Measurements from ENCODE around the gene SYT7.

SYT7 gene

GRCh38 chr11:61585115-61585514 lies 4.2 kb upstream of the SYT7 start:
- H3K4me1 ChIP-seq: no peaks in the 10 kb centered on the region
- in situ Hi-C loops (cut with MboI; ENCODE audit: low sequenced_read_pairs): no loop called here
- no peaks in the 10 kb centered on the region for H3K9me3 ChIP-seq
- no peaks in the 10 kb centered on the region for H3K36me3 ChIP-seq (replicated peaks)
- peaks cover 26% of the 10 kb centered on the region for H3K27me3 ChIP-seq (ENCODE audit: low read depth)
- DNase-seq (ENCODE audit: low spot score in 2 of 2): no peak
- H3K4me3 ChIP-seq: no peak overlapping the region

- Histone ChIP-seq H3K36me3 (replicated peaks) (no peaks in the 10 kb centered on the region), H3K9me3 (no peaks in the 10 kb centered on the region), H3K4me1 (no peaks in the 10 kb centered on the region), H3K4me3 (no peak overlapping the region), H3K27me3 (ENCODE audit: low read depth) (peaks cover 40% of the 10 kb centered on the region)
- in situ Hi-C loops (cut with MboI; ENCODE audit: low sequenced_read_pairs): no loop called here
- no peak for DNase-seq (ENCODE audit: low spot score in 2 of 2)
Observed at GRCh38 chr11:61581931-61582330, 1.1 kb upstream of the SYT7 start.

GRCh38 chr11:61580271-61580888 lies 496 bp downstream of the SYT7 start:
- H3K36me3 ChIP-seq (replicated peaks): no peaks in the 10 kb centered on the region
- in situ Hi-C loops (cut with MboI; ENCODE audit: low sequenced_read_pairs): no loop called here
- H3K4me3 ChIP-seq: peak overlapping the region; percentile 22
- DNase-seq (ENCODE audit: low spot score in 2 of 2): peak in 1 of 2 experiments; percentile 20
- H3K4me1 ChIP-seq: no peaks in the 10 kb centered on the region
- peaks cover 39% of the 10 kb centered on the region for H3K27me3 ChIP-seq (ENCODE audit: low read depth)
- H3K9me3 ChIP-seq: no peaks in the 10 kb centered on the region

- Histone ChIP-seq H3K4me3 (no peak overlapping the region), H3K27me3 (ENCODE audit: low read depth) (peaks cover 43% of the 10 kb centered on the region), H3K4me1 (no peaks in the 10 kb centered on the region), H3K36me3 (replicated peaks) (no peaks in the 10 kb centered on the region), H3K9me3 (no peaks in the 10 kb centered on the region)
- in situ Hi-C loops (cut with MboI; ENCODE audit: low sequenced_read_pairs): no loop called here
- DNase-seq (ENCODE audit: low spot score in 2 of 2): no peak
Observed at GRCh38 chr11:61579676-61580270, 1.1 kb downstream of the SYT7 start.

GRCh38 chr11:61578819-61579675 lies 1.8 kb downstream of the SYT7 start:
- no peaks in the 10 kb centered on the region for H3K4me1 ChIP-seq
- no peak for DNase-seq (ENCODE audit: low spot score in 2 of 2)
- in situ Hi-C loops (cut with MboI; ENCODE audit: low sequenced_read_pairs): no loop called here
- no peak overlapping the region for H3K4me3 ChIP-seq
- peaks cover 50% of the 10 kb centered on the region for H3K27me3 ChIP-seq (ENCODE audit: low read depth)
- H3K9me3 ChIP-seq: no peaks in the 10 kb centered on the region
- H3K36me3 ChIP-seq (replicated peaks): no peaks in the 10 kb centered on the region

- Histone ChIP-seq H3K4me1 (no peaks in the 10 kb centered on the region), H3K9me3 (no peaks in the 10 kb centered on the region), H3K27me3 (ENCODE audit: low read depth) (peaks cover 46% of the 10 kb centered on the region), H3K4me3 (no peak overlapping the region), H3K36me3 (replicated peaks) (no peaks in the 10 kb centered on the region)
- in situ Hi-C loops (cut with MboI; ENCODE audit: low sequenced_read_pairs): no loop called here
- DNase-seq (ENCODE audit: low spot score in 2 of 2): no peak
Observed at GRCh38 chr11:61577383-61578118, 3.3 kb downstream of the SYT7 start.

GRCh38 chr11:61575886-61576861 lies 4.7 kb downstream of the SYT7 start:
- H3K27me3 ChIP-seq (ENCODE audit: low read depth): peaks cover 48% of the 10 kb centered on the region
- no peaks in the 10 kb centered on the region for H3K4me1 ChIP-seq
- H3K9me3 ChIP-seq: no peaks in the 10 kb centered on the region
- H3K4me3 ChIP-seq: no peak overlapping the region
- H3K36me3 ChIP-seq (replicated peaks): no peaks in the 10 kb centered on the region
- in situ Hi-C loops (cut with MboI; ENCODE audit: low sequenced_read_pairs): no loop called here
- no peak for DNase-seq (ENCODE audit: low spot score in 2 of 2)

GRCh38 chr11:61574611-61575010 lies 6.3 kb downstream of the SYT7 start:
- Histone ChIP-seq H3K4me3 (no peak overlapping the region), H3K36me3 (replicated peaks) (no peaks in the 10 kb centered on the region), H3K9me3 (no peaks in the 10 kb centered on the region), H3K27me3 (ENCODE audit: low read depth) (peaks cover 50% of the 10 kb centered on the region), H3K4me1 (no peaks in the 10 kb centered on the region)
- in situ Hi-C loops (cut with MboI; ENCODE audit: low sequenced_read_pairs): no loop called here
- no peak for DNase-seq (ENCODE audit: low spot score in 2 of 2)

- no peak for DNase-seq (ENCODE audit: low spot score in 2 of 2)
- Histone ChIP-seq H3K27me3 (ENCODE audit: low read depth) (peaks cover 44% of the 10 kb centered on the region), H3K9me3 (no peaks in the 10 kb centered on the region), H3K4me3 (no peak overlapping the region), H3K4me1 (no peaks in the 10 kb centered on the region), H3K36me3 (replicated peaks) (no peaks in the 10 kb centered on the region)
- in situ Hi-C loops (cut with MboI; ENCODE audit: low sequenced_read_pairs): no loop called here
Observed at GRCh38 chr11:61572913-61573312, 8.0 kb downstream of the SYT7 start.

GRCh38 chr11:61571869-61572268 lies 9.0 kb downstream of the SYT7 start:
- Histone ChIP-seq H3K4me3 (no peak overlapping the region), H3K9me3 (no peaks in the 10 kb centered on the region), H3K4me1 (no peaks in the 10 kb centered on the region), H3K36me3 (replicated peaks) (no peaks in the 10 kb centered on the region), H3K27me3 (ENCODE audit: low read depth) (peaks cover 48% of the 10 kb centered on the region)
- in situ Hi-C loops (cut with MboI; ENCODE audit: low sequenced_read_pairs): no loop called here
- no peak for DNase-seq (ENCODE audit: low spot score in 2 of 2)

- no peaks in the 10 kb centered on the region for H3K9me3 ChIP-seq
- in situ Hi-C loops (cut with MboI; ENCODE audit: low sequenced_read_pairs): no loop called here
- peaks cover 48% of the 10 kb centered on the region for H3K27me3 ChIP-seq (ENCODE audit: low read depth)
- H3K36me3 ChIP-seq (replicated peaks): no peaks in the 10 kb centered on the region
- H3K4me3 ChIP-seq: no peak overlapping the region
- H3K4me1 ChIP-seq: no peaks in the 10 kb centered on the region
- no peak for DNase-seq (ENCODE audit: low spot score in 2 of 2)
Observed at GRCh38 chr11:61571337-61571736, 9.5 kb downstream of the SYT7 start.

- Histone ChIP-seq H3K9me3 (no peaks in the 10 kb centered on the region), H3K4me3 (no peak overlapping the region), H3K4me1 (no peaks in the 10 kb centered on the region), H3K36me3 (replicated peaks) (no peaks in the 10 kb centered on the region), H3K27me3 (ENCODE audit: low read depth) (peaks cover 41% of the 10 kb centered on the region)
- DNase-seq (ENCODE audit: low spot score in 2 of 2): no peak
- in situ Hi-C loops (cut with MboI; ENCODE audit: low sequenced_read_pairs): no loop called here
Observed at GRCh38 chr11:61569701-61570100, 11.2 kb downstream of the SYT7 start.

- H3K36me3 ChIP-seq (replicated peaks): no peaks in the 10 kb centered on the region
- H3K4me1 ChIP-seq: no peaks in the 10 kb centered on the region
- DNase-seq (ENCODE audit: low spot score in 2 of 2): no peak
- peaks cover 37% of the 10 kb centered on the region for H3K27me3 ChIP-seq (ENCODE audit: low read depth)
- in situ Hi-C loops (cut with MboI; ENCODE audit: low sequenced_read_pairs): no loop called here
- H3K9me3 ChIP-seq: no peaks in the 10 kb centered on the region
- H3K4me3 ChIP-seq: no peak overlapping the region
Observed at GRCh38 chr11:61569018-61569417, 11.9 kb downstream of the SYT7 start.

Measured in HAP-1 (cell line).